Measurements from ENCODE around the gene TBC1D17. TPM values are rescaled to one million over a fixed set of nuclear protein-coding genes. Genes with fewer than 3 reads are reported as not detected.

Gene TBC1D17
- total and polyA plus RNA-seq, 4 donors, result 11.3 to 27.9 (median 17.2) TPM

GRCh38 chr19:49907745-49908446 lies 30.4 kb downstream of the TBC1D17 start (continued):
- no peak for TF ChIP-seq REST (IDR thresholded peaks at IDR 0.05)

- TF ChIP-seq JUND (IDR thresholded peaks at IDR 0.05), result no peak
- TF ChIP-seq FOXA2 (IDR thresholded peaks at IDR 0.05), result no peak
- no peak for TF ChIP-seq EGR1 (IDR thresholded peaks at IDR 0.05; ENCODE audit: low read depth in 2 of 2)
- TF ChIP-seq ATF3 (IDR thresholded peaks at IDR 0.05), result no peak
- no peak for TF ChIP-seq RAD21 (IDR thresholded peaks at IDR 0.05)
- no peak for TF ChIP-seq ZBTB33 (IDR thresholded peaks at IDR 0.05)
- no peak for TF ChIP-seq SP1 (IDR thresholded peaks at IDR 0.05)
- TF ChIP-seq GABPA (IDR thresholded peaks at IDR 0.05 in 1 of 2, conservative IDR thresholded peaks at IDR 0.05 in 1 of 2), result no peak
- no peak for TF ChIP-seq MAX (IDR thresholded peaks at IDR 0.05)
- TF ChIP-seq FOXA1 (IDR thresholded peaks at IDR 0.05), result no peak
- no peak for TF ChIP-seq NR2F2 (IDR thresholded peaks at IDR 0.05)
- TF ChIP-seq RXRA (IDR thresholded peaks at IDR 0.05), result no peak
- no peak for TF ChIP-seq REST (IDR thresholded peaks at IDR 0.05)
- TF ChIP-seq YY1 (IDR thresholded peaks at IDR 0.05), result no peak
- no peak for TF ChIP-seq TAF1 (conservative IDR thresholded peaks at IDR 0.05)
- TF ChIP-seq CTCF (IDR thresholded peaks at IDR 0.05; ENCODE audit: low read depth, low read length, missing input control), result no peak
- no peak for TF ChIP-seq HNF4A (conservative IDR thresholded peaks at IDR 0.05)
- TF ChIP-seq HNF4G (IDR thresholded peaks at IDR 0.05), result no peak
- H3K27me3 ChIP-seq (ENCODE audit: control insufficient read depth in 4 of 4, insufficient read depth in 4 of 4, low read length in 3 of 4), result no peaks in the 10 kb centered on the region
- no peak overlapping the region for H3K9ac ChIP-seq (ENCODE audit: low read depth in 1 of 2, low read length in 2 of 2)
- H3K9me3 ChIP-seq (ENCODE audit: control insufficient read depth in 4 of 4, low read length in 3 of 4), result no peaks in the 10 kb centered on the region
- H3K27ac ChIP-seq (ENCODE audit: low read depth in 1 of 2, low read length in 2 of 2), result no peak overlapping the region
- WGBS, result 97% methylated on average over 37 of the region's 37 CpGs
- H3K4me3 ChIP-seq (ENCODE audit: low read depth in 1 of 3, low read length in 3 of 3), result no peak overlapping the region
- DNase-seq (ENCODE audit: low spot score), result no peak
- H3K36me3 ChIP-seq (ENCODE audit: control insufficient read depth in 4 of 4, insufficient read depth in 3 of 4, low read depth in 1 of 4, low read length in 3 of 4), result peaks cover 4 to 34% (median 14%) of the 10 kb centered on the region in 4 donors
- peaks cover 0 to 11% (median 4%) of the 10 kb centered on the region in 4 donors for H3K4me1 ChIP-seq (ENCODE audit: control insufficient read depth in 4 of 4, insufficient read depth in 4 of 4, low read length in 3 of 4)
Measured at GRCh38 chr19:49908480-49909420, 31.2 kb downstream of the TBC1D17 start.
